Spleen (tissue), 11 donors: ENCODE measurements around the gene RNPS1. TPM values are rescaled to one million over a fixed set of nuclear protein-coding genes. Genes with fewer than 3 reads are reported as not detected.

ENCODE experiments used
- DNase-seq: peaks from one replicate; pipeline ENCODE4 v3.0.0-alpha.2; 2020
- H3K27ac ChIP-seq, 8 donors: fragments of 200-600 bp; sonication (generic) in 7 of 8; 1 replicate in 4 of 8; 2 replicates in 4 of 8; pipeline versions ENCODE4 v1.5.0 to v1.8.0; 2016 to 2021; ENCODE audit warnings: inconsistent platforms in 4 of 8, mild to moderate bottlenecking in 4 of 8, moderate library complexity in 1 of 8
- H3K27me3 ChIP-seq, 7 donors: fragments of 200-600 bp; sonication (generic) in 6 of 7; replicated peaks in 1 of 7; 1 replicate in 4 of 7; 2 replicates in 3 of 7; pipeline versions ENCODE4 v1.5.0 to v1.8.0; 2016 to 2021; ENCODE audit warnings: inconsistent platforms in 3 of 7, mild to moderate bottlenecking in 1 of 7
- H3K36me3 ChIP-seq, 6 donors: fragments of 200-600 bp; sonication (generic) in 5 of 6; 1 replicate in 4 of 6; 2 replicates in 2 of 6; pipeline versions ENCODE4 v1.5.0 to v1.8.0; 2016 to 2021; ENCODE audit warnings: inconsistent platforms in 2 of 6
- H3K4me1 ChIP-seq, 6 donors: fragments of 200-600 bp; sonication (generic) in 5 of 6; 1 replicate in 3 of 6; 2 replicates in 3 of 6; pipeline versions ENCODE4 v1.5.0 to v1.8.0; 2016 to 2021; ENCODE audit warnings: inconsistent platforms in 3 of 6
- H3K4me3 ChIP-seq, 8 donors: fragments of 200-600 bp; sonication (generic) in 7 of 8; 1 replicate in 4 of 8; 2 replicates in 4 of 8; pipeline versions ENCODE4 v1.5.0 to v1.8.0; 2016 to 2021; ENCODE audit warnings: inconsistent platforms in 4 of 8, mild to moderate bottlenecking in 4 of 8, moderate library complexity in 2 of 8
- H3K9me3 ChIP-seq, 8 donors: fragments of 200-600 bp; sonication (generic) in 7 of 8; 1 replicate in 4 of 8; 2 replicates in 4 of 8; pipeline versions ENCODE4 v1.5.0 to v1.8.0; 2016 to 2021; ENCODE audit warnings: inconsistent platforms in 4 of 8
- CTCF ChIP-seq, 11 experiments: fragments of 200-600 bp in 7 of 11; fragments of 450-650 bp in 4 of 11; sonication (generic) in 4 of 11; IDR thresholded peaks in 8 of 11; conservative IDR thresholded peaks in 3 of 11; 1 replicate in 7 of 11; 2 replicates in 4 of 11; pipeline versions ENCODE4 v1.4.0 to v1.8.0; 2016 to 2021; ENCODE audit warnings: antibody characterized with exemption in 11 of 11, inconsistent platforms in 4 of 11, mild to moderate bottlenecking in 1 of 11
- POLR2A ChIP-seq, 3 donors: fragments of 450-650 bp; IDR thresholded peaks; one replicate each; pipeline ENCODE4 v1.5.1; 2017; ENCODE audit warnings: antibody characterized with exemption in 3 of 3, mild to moderate bottlenecking in 1 of 3
- POLR2AphosphoS5 ChIP-seq, 3 donors: sonication (generic); formaldehyde crosslinking; IDR thresholded peaks; one replicate each; pipeline ENCODE4 v1.5.1; 2017; ENCODE audit warnings: antibody characterized with exemption in 3 of 3
- WGBS, 5 donors: extraction: QIAGEN DNeasy Blood & Tissue Kit in 3 of 5; methylation state at CpG; one replicate each; pipeline versions ENCODE4 v1.1.5 to v1.1.7; 2013 to 2018; 5-methylcytosine and 5-hydroxymethylcytosine counted together
- intact Hi-C: fragments of 100-400 bp; cut with DNase I; formaldehyde crosslinking; loops from one replicate; pipeline ENCODE4 v1.15.0; 2023; ENCODE audit warnings: low total_unique reads
- polyA plus RNA-seq, 3 donors: library from polyadenylated mRNA; stranded (reverse); fragments of 200-250 nt; gene quantifications; one replicate each; pipeline ENCODE4 v1.2.1, GENCODE V29; 2013
- total RNA-seq, 7 donors: library from RNA; depleted of rRNA in 3 of 7; stranded (reverse); fragments of >200 nt in 3 of 7; fragmentation: NEBNext Ultra II Directional in 4 of 7; extraction: Animal tissue kit (Norgen Biotek cat#: 25700) in 4 of 7; gene quantifications; one replicate each; pipeline versions ENCODE4 v1.1.0 to v1.2.1, GENCODE V29; 2016 to 2021
- donor health status: healthy with polysubstance abuse.
- donor health status: DM: no; HTN: no; CAD: no; lungs with moderate emphysema.
- donor health status: DM: no; HTN: no; CAD: no.
- donor health status: Bipolar disorder and iron deficiency.
- donor health status: healthy.
- donor health status: DM: no; HTN: no; CAD: no.
- donor health status: DM: yes; HTN: yes; CAD: no.

RNPS1 gene
- total and polyA plus RNA-seq, 10 donors, result 119 to 180 (median 130) TPM

GRCh38 chr16:2296661-2297505 lies 29.0 kb upstream of the RNPS1 start:
- TF ChIP-seq POLR2AphosphoS5 (IDR thresholded peaks at IDR 0.05), result no peak
- TF ChIP-seq CTCF (IDR thresholded peaks at IDR 0.05 in 8 of 11, conservative IDR thresholded peaks at IDR 0.05 in 3 of 11), result peak in 8 of 11 experiments; percentile 35 to 59 (median 45)
- Histone ChIP-seq H3K27ac (peak overlapping the region in 1 of 8 donors; percentile 24), H3K27me3 (no peaks in the 10 kb centered on the region), H3K36me3 (peaks cover 0 to 18% (median 1%) of the 10 kb centered on the region in 6 donors), H3K4me3 (no peak overlapping the region), H3K4me1 (peaks cover 0 to 14% (median 5%) of the 10 kb centered on the region in 6 donors), H3K9me3 (no peaks in the 10 kb centered on the region)
- DNase-seq, result no peak
- 79 to 88% (median 80%) methylated on average over 20 to 23 of the region's 23 CpGs for WGBS, 5 donors
- intact Hi-C loops, result no loop called here

- DNase-seq, result peak; percentile 70
- peaks cover 0 to 32% (median 5%) of the 10 kb centered on the region in 6 donors for H3K36me3 ChIP-seq
- intact Hi-C loops, result no loop called here
- no peaks in the 10 kb centered on the region for H3K27me3 ChIP-seq
- WGBS, 5 donors, result 84 to 94% (median 87%) methylated on average over 12 to 21 of the region's 21 CpGs
- no peak for TF ChIP-seq POLR2AphosphoS5 (IDR thresholded peaks at IDR 0.05)
- no peak for TF ChIP-seq CTCF (IDR thresholded peaks at IDR 0.05 in 8 of 11, conservative IDR thresholded peaks at IDR 0.05 in 3 of 11)
- no peak for TF ChIP-seq POLR2A (IDR thresholded peaks at IDR 0.05)
- no peak overlapping the region for H3K4me3 ChIP-seq
- H3K9me3 ChIP-seq, result no peaks in the 10 kb centered on the region
- H3K27ac ChIP-seq, result no peak overlapping the region
- H3K4me1 ChIP-seq, result peaks cover 0 to 14% (median 5%) of the 10 kb centered on the region in 6 donors
These were observed 27.3 kb upstream of the RNPS1 start for GRCh38 chr16:2295056-2295798.

- Histone ChIP-seq H3K36me3 (peaks cover 0 to 55% (median 5%) of the 10 kb centered on the region in 6 donors), H3K27me3 (no peaks in the 10 kb centered on the region), H3K27ac (no peak overlapping the region), H3K4me3 (no peak overlapping the region), H3K4me1 (peaks cover 0 to 14% (median 5%) of the 10 kb centered on the region in 6 donors), H3K9me3 (no peaks in the 10 kb centered on the region)
- no peak for DNase-seq
- intact Hi-C loops, result no loop called here
- no peak for TF ChIP-seq POLR2A (IDR thresholded peaks at IDR 0.05)
- TF ChIP-seq POLR2AphosphoS5 (IDR thresholded peaks at IDR 0.05), result no peak
- TF ChIP-seq CTCF (IDR thresholded peaks at IDR 0.05 in 8 of 11, conservative IDR thresholded peaks at IDR 0.05 in 3 of 11), result no peak
- 87 to 96% (median 91%) methylated on average over 9 of the region's 9 CpGs for WGBS, 5 donors
These were observed 24.3 kb upstream of the RNPS1 start for GRCh38 chr16:2292221-2292620.

- H3K27me3 ChIP-seq, result no peaks in the 10 kb centered on the region
- H3K27ac ChIP-seq, result no peak overlapping the region
- DNase-seq, result peak; percentile 65
- intact Hi-C loops, result no loop called here
- WGBS, 5 donors, result 93 to 97% (median 94%) methylated on average over 15 to 23 of the region's 23 CpGs
- TF ChIP-seq CTCF (IDR thresholded peaks at IDR 0.05 in 8 of 11, conservative IDR thresholded peaks at IDR 0.05 in 3 of 11) (no peak), POLR2A (IDR thresholded peaks at IDR 0.05) (no peak), POLR2AphosphoS5 (IDR thresholded peaks at IDR 0.05) (no peak)
- no peak overlapping the region for H3K4me3 ChIP-seq
- H3K9me3 ChIP-seq, result no peaks in the 10 kb centered on the region
- H3K4me1 ChIP-seq, result no peaks in the 10 kb centered on the region
- peaks cover 0 to 74% (median 8%) of the 10 kb centered on the region in 6 donors for H3K36me3 ChIP-seq
These were observed 21.4 kb upstream of the RNPS1 start for GRCh38 chr16:2289282-2289681.
